ENCODE measurements around the gene GVQW3. TPM values are rescaled to one million over a fixed set of nuclear protein-coding genes. Genes with fewer than 3 reads are reported as not detected.
A peak's percentile ranks its signal among the peaks of the same experiment; 100 is the strongest.

The GVQW3 gene
- total RNA-seq, 1 donor from 2014 or later, result 9.9 TPM

DNA sequence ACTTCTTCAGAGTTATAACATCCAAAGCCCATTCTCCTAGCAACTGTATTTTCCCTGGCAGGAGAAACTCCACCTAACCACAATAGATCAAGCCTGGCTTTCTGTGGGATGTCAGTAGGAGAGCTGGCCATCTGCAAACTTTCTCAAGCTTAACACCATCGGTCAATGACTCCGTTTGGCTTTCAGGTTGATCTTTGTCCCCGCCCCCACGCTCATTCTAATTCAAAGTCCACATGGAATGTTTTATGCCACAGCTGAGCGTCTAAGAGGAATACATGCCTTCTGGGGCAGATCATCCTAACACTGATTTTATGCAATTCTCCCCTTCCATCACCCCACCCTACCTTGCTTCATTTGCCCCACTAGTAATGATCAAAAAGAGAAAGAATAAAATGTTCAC lies 4.8 kb downstream of the GVQW3 start:
- Mint-ChIP-seq H3K4me3 (no peak overlapping the region), H3K9me3 (no peaks in the 10 kb centered on the region), H3K36me3 (peaks cover 7% of the 10 kb centered on the region), H3K4me1 (ENCODE audit: unreplicated experiment) (peaks cover 18% of the 10 kb centered on the region), H3K27ac (no peak overlapping the region), H3K27me3 (peaks cover under 1% of the 10 kb centered on the region)
- no peak for DNase-seq (ENCODE audit: extremely low spot score, unreplicated experiment)
- TF ChIP-seq, protein P1, sequence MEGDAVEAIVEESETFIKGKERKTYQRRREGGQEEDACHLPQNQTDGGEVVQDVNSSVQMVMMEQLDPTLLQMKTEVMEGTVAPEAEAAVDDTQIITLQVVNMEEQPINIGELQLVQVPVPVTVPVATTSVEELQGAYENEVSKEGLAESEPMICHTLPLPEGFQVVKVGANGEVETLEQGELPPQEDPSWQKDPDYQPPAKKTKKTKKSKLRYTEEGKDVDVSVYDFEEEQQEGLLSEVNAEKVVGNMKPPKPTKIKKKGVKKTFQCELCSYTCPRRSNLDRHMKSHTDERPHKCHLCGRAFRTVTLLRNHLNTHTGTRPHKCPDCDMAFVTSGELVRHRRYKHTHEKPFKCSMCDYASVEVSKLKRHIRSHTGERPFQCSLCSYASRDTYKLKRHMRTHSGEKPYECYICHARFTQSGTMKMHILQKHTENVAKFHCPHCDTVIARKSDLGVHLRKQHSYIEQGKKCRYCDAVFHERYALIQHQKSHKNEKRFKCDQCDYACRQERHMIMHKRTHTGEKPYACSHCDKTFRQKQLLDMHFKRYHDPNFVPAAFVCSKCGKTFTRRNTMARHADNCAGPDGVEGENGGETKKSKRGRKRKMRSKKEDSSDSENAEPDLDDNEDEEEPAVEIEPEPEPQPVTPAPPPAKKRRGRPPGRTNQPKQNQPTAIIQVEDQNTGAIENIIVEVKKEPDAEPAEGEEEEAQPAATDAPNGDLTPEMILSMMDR (conservative IDR thresholded peaks at IDR 0.05), result no peak

DNA sequence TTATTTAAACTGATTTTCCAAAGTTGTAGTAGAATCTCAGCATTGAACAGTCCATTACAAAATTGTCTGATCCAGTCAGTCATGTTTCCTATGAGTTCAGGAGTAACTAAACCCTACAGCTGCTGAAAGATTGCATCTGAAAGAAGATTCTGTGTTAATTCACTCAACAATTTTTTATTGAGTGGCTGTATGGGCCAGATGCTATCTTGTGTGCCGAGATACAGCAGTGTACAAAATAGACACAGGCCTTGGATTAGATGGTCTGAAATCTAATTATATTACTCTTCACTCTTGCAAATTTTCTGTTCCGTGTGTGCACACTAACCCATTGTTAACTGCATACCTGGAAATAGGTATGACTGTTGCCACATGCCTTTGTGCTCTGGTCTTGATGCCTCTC lies 7.3 kb downstream of the GVQW3 start:
- Mint-ChIP-seq H3K36me3 (peaks cover 4% of the 10 kb centered on the region), H3K27ac (no peak overlapping the region), H3K4me3 (no peak overlapping the region), H3K27me3 (peaks cover 5% of the 10 kb centered on the region), H3K9me3 (no peaks in the 10 kb centered on the region), H3K4me1 (ENCODE audit: unreplicated experiment) (peaks cover 9% of the 10 kb centered on the region)
- TF ChIP-seq, protein P1 (conservative IDR thresholded peaks at IDR 0.05), result no peak
- no peak for DNase-seq (ENCODE audit: extremely low spot score, unreplicated experiment)

DNA sequence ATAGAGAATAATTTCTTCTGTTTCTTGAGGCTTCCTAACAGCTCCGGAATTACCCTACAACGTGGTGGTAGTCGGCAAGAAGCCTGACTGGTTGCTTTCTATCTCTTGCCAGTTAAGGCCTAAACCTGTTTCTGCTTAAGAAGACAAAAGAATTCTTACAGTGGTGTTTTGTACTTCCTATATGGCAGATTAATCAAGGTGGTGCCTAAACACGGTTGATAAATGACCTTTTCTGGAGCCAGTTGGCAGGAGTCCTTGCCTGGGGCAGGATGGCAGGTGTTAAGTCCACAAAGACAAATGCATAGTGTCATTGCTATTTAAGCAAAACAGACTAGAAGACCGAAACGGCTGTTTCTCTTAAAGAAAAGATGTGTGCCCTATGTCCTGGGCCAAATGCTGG lies 9.9 kb downstream of the GVQW3 start:
- H3K9me3 Mint-ChIP-seq, result no peaks in the 10 kb centered on the region
- no peaks in the 10 kb centered on the region for H3K36me3 Mint-ChIP-seq
- TF ChIP-seq, protein P1 (conservative IDR thresholded peaks at IDR 0.05), result no peak
- DNase-seq (ENCODE audit: extremely low spot score, unreplicated experiment), result no peak
- peaks cover 9% of the 10 kb centered on the region for H3K4me1 Mint-ChIP-seq (ENCODE audit: unreplicated experiment)
- peak overlapping the region; percentile 71 for H3K27ac Mint-ChIP-seq
- peak overlapping the region; percentile 34 for H3K4me3 Mint-ChIP-seq
- peaks cover 11% of the 10 kb centered on the region for H3K27me3 Mint-ChIP-seq

DNA sequence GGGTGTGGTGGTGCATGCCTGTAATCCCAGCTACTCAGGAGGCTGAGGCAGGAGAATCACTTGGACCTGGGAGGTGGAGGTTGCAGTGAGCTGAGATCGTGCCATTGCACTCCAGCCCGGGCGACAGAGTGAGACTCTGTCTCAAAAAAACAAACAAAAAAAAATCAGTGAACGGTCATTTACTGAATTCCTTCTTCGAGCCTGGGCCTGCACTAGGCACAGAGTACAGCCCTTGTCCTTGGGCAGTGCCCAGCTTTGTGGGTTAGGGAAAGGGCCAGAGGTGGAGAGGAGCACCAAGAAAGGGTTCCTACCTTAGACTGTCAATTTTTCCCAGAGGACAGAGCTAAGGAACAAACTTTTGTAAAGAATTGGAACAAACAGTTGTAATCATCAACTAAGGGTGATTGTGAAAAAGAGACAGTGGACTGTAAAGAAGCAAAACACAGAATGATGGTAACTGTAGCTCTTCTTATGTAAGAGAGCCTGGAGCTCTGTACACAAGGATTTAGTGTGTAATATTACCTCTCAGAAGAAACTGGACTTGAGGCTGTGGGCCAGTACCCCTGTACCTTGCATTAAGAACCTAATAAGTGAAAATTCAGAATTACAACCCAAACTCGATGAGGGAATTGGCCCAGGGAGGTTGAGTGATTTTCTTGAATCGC lies 10.8 kb downstream of the GVQW3 start:
- peaks cover 11% of the 10 kb centered on the region for H3K27me3 Mint-ChIP-seq
- H3K9me3 Mint-ChIP-seq, result no peaks in the 10 kb centered on the region
- no peaks in the 10 kb centered on the region for H3K36me3 Mint-ChIP-seq
- TF ChIP-seq, protein P1 (conservative IDR thresholded peaks at IDR 0.05), result no peak
- peaks cover 9% of the 10 kb centered on the region for H3K4me1 Mint-ChIP-seq (ENCODE audit: unreplicated experiment)
- no peak overlapping the region for H3K27ac Mint-ChIP-seq
- DNase-seq (ENCODE audit: extremely low spot score, unreplicated experiment), result no peak
- H3K4me3 Mint-ChIP-seq, result no peak overlapping the region

DNA sequence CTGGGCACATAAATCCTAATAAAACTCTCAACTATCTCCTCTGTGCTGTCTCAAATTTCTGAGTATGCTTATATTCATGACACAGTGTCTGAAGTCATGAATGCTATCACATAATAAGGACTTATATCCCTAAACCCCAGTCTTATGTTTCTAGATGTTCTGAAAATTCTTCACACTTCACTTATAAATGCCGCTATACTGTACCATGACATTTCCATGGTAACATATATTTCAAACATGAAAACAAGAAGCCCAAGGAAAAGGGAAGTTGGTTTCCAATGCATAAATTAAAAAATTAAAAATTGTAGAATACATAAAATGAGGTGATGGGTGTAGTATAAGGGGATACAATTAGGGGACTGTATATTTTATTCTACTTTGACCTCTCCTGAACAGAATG lies 11.7 kb downstream of the GVQW3 start:
- no peak overlapping the region for H3K4me3 Mint-ChIP-seq
- TF ChIP-seq, protein P1 (conservative IDR thresholded peaks at IDR 0.05), result no peak
- no peaks in the 10 kb centered on the region for H3K36me3 Mint-ChIP-seq
- H3K9me3 Mint-ChIP-seq, result no peaks in the 10 kb centered on the region
- H3K27me3 Mint-ChIP-seq, result peaks cover 11% of the 10 kb centered on the region
- no peak for DNase-seq (ENCODE audit: extremely low spot score, unreplicated experiment)
- H3K4me1 Mint-ChIP-seq (ENCODE audit: unreplicated experiment), result peaks cover 9% of the 10 kb centered on the region
- H3K27ac Mint-ChIP-seq, result no peak overlapping the region

Measured in type B pancreatic cell (in vitro differentiated cells).